ENCODE measurements around the gene PLEKHO2. TPM values are rescaled to one million over a fixed set of nuclear protein-coding genes. Genes with fewer than 3 reads are reported as not detected.

PLEKHO2 gene
- total RNA-seq, 4 donors from 2014 or later, result 41.5 to 103 (median 51.2) TPM

- Histone ChIP-seq H3K4me3 (no peak overlapping the region), H3K27me3 (no peaks in the 10 kb centered on the region), H3K27ac (replicated peaks in 1 of 4) (peak overlapping the region; percentile 41 to 75 (median 65)), H3K4me1 (peaks cover 14 to 66% (median 52%) of the 10 kb centered on the region in 4 donors), H3K36me3 (peaks cover 17 to 72% (median 60%) of the 10 kb centered on the region in 4 donors), H3K9me3 (no peaks in the 10 kb centered on the region)
- no peak for DNase-seq (ENCODE audit: extremely low spot score)
- no peak for TF ChIP-seq POLR2A (IDR thresholded peaks at IDR 0.05; ENCODE audit: low read depth)
- intact Hi-C loops (cut with DNase I), result no loop called here
- WGBS, result 44% methylated on average over 6 of the region's 6 CpGs
These were observed 24.3 kb downstream of the PLEKHO2 start for GRCh38 chr15:64865998-64866520.

- Histone ChIP-seq H3K36me3 (peaks cover 16 to 40% (median 36%) of the 10 kb centered on the region in 4 donors), H3K4me1 (peaks cover 24 to 63% (median 55%) of the 10 kb centered on the region in 4 donors)
- TF ChIP-seq POLR2A (IDR thresholded peaks at IDR 0.05; ENCODE audit: low read depth) (no peak), EP300 (IDR thresholded peaks at IDR 0.05) (no peak), POLR2AphosphoS5 (IDR thresholded peaks at IDR 0.05) (no peak), CTCF (IDR thresholded peaks at IDR 0.05) (no peak)
These were observed 27.8 kb downstream of the PLEKHO2 start for GRCh38 chr15:64869501-64869900.

GRCh38 chr15:64870353-64870752, 28.6 kb downstream of the PLEKHO2 start:
- H3K27ac ChIP-seq (replicated peaks in 1 of 4), result peak overlapping the region; percentile 34 to 42 (median 39)
- TF ChIP-seq POLR2A (IDR thresholded peaks at IDR 0.05; ENCODE audit: low read depth), result no peak
- TF ChIP-seq POLR2AphosphoS5 (IDR thresholded peaks at IDR 0.05), result no peak
- TF ChIP-seq EP300 (IDR thresholded peaks at IDR 0.05), result no peak
- TF ChIP-seq CTCF (IDR thresholded peaks at IDR 0.05), result no peak
- intact Hi-C loops (cut with DNase I), result no loop called here
- peaks cover 28 to 63% (median 47%) of the 10 kb centered on the region in 4 donors for H3K4me1 ChIP-seq
- H3K27me3 ChIP-seq, result no peaks in the 10 kb centered on the region
- no peaks in the 10 kb centered on the region for H3K9me3 ChIP-seq
- peaks cover 8 to 32% (median 28%) of the 10 kb centered on the region in 4 donors for H3K36me3 ChIP-seq
- WGBS, result 60% methylated on average over 4 of the region's 9 CpGs
- no peak for DNase-seq (ENCODE audit: extremely low spot score)
- H3K4me3 ChIP-seq, result no peak overlapping the region

More at GRCh38 chr15:64869501-64869900, 27.8 kb downstream of the PLEKHO2 start:
- peak overlapping the region; percentile 36 to 44 (median 42) for H3K27ac ChIP-seq (replicated peaks in 1 of 4)
- H3K27me3 ChIP-seq, result no peaks in the 10 kb centered on the region
- no peak overlapping the region for H3K4me3 ChIP-seq
- no peak for DNase-seq (ENCODE audit: extremely low spot score)
- H3K9me3 ChIP-seq, result no peaks in the 10 kb centered on the region
- intact Hi-C loops (cut with DNase I), result no loop called here

GRCh38 chr15:64875641-64876223, 34.0 kb downstream of the PLEKHO2 start:
- Histone ChIP-seq H3K36me3 (peaks cover 0 to 6% (median under 1%) of the 10 kb centered on the region in 4 donors), H3K4me1 (peaks cover 38 to 45% (median 42%) of the 10 kb centered on the region in 4 donors), H3K27ac (replicated peaks in 1 of 4) (no peak overlapping the region), H3K27me3 (no peaks in the 10 kb centered on the region), H3K4me3 (no peak overlapping the region), H3K9me3 (no peaks in the 10 kb centered on the region)
- no peak for DNase-seq (ENCODE audit: extremely low spot score)
- no peak for TF ChIP-seq POLR2AphosphoS5 (IDR thresholded peaks at IDR 0.05)
- no peak for TF ChIP-seq POLR2A (IDR thresholded peaks at IDR 0.05; ENCODE audit: low read depth)
- no peak for TF ChIP-seq CTCF (IDR thresholded peaks at IDR 0.05)
- no peak for TF ChIP-seq EP300 (IDR thresholded peaks at IDR 0.05)
- intact Hi-C loops (cut with DNase I), result no loop called here
- WGBS, result 80% methylated on average over 3 of the region's 3 CpGs

- Histone ChIP-seq H3K4me3 (no peak overlapping the region), H3K27ac (replicated peaks in 1 of 4) (peak overlapping the region; percentile 48 to 71 (median 56)), H3K36me3 (peaks cover 0 to 6% (median 0%) of the 10 kb centered on the region in 4 donors), H3K4me1 (peaks cover 33 to 52% (median 48%) of the 10 kb centered on the region in 4 donors), H3K9me3 (no peaks in the 10 kb centered on the region), H3K27me3 (no peaks in the 10 kb centered on the region)
- intact Hi-C loops (cut with DNase I), result no loop called here
- 61% methylated on average over 2 of the region's 3 CpGs for WGBS
- TF ChIP-seq CTCF (IDR thresholded peaks at IDR 0.05) (no peak), POLR2AphosphoS5 (IDR thresholded peaks at IDR 0.05) (peak; percentile 62 to 69)
- no peak for DNase-seq (ENCODE audit: extremely low spot score)
These were observed 35.7 kb downstream of the PLEKHO2 start for GRCh38 chr15:64877435-64877834.

All from esophagus muscularis mucosa (tissue), 4 donors.